Retinal pigment epithelial cell (primary cell): Measurements from ENCODE around the gene NACC2.

Source experiments
- DNase-seq: peaks from one replicate; pipeline ENCODE4 v3.0.0-alpha.2; 2010; ENCODE audit warnings: low read depth
- H3K4me3 ChIP-seq: 2 replicates; pipeline ENCODE4 v1.5.1; 2011; ENCODE audit warnings: mild to moderate bottlenecking, low read length, control low read depth, moderate library complexity
- CTCF ChIP-seq: conservative IDR thresholded peaks from 2 replicates; pipeline ENCODE4 v1.5.1; 2011; ENCODE audit warnings: low read depth, low read length, control low read depth, inconsistent platforms

Gene NACC2

GRCh38 chr9:136021872-136022681, 73.0 kb downstream of the NACC2 start:
- no peak overlapping the region for H3K4me3 ChIP-seq
- TF ChIP-seq CTCF = peak; percentile 9
- DNase-seq = no peak

GRCh38 chr9:136021171-136021871, 73.8 kb downstream of the NACC2 start:
- DNase-seq = no peak

GRCh38 chr9:136020671-136021070, 74.4 kb downstream of the NACC2 start:
- DNase-seq = no peak
- no peak overlapping the region for H3K4me3 ChIP-seq
- TF ChIP-seq CTCF = no peak

More at GRCh38 chr9:136021171-136021871, 73.8 kb downstream of the NACC2 start:
- no peak overlapping the region for H3K4me3 ChIP-seq
- TF ChIP-seq CTCF = no peak

GRCh38 chr9:136020206-136020605, 74.9 kb downstream of the NACC2 start:
- no peak for DNase-seq
- no peak overlapping the region for H3K4me3 ChIP-seq
- TF ChIP-seq CTCF = no peak

GRCh38 chr9:136019681-136020060, 75.4 kb downstream of the NACC2 start:
- H3K4me3 ChIP-seq = no peak overlapping the region
- DNase-seq = no peak
- no peak for TF ChIP-seq CTCF

GRCh38 chr9:136019041-136019680, 75.9 kb downstream of the NACC2 start:
- TF ChIP-seq CTCF = no peak
- H3K4me3 ChIP-seq = no peak overlapping the region
- no peak for DNase-seq
